ENCODE results near the gene PFDN1. TPM values are rescaled to one million over a fixed set of nuclear protein-coding genes. Genes with fewer than 3 reads are reported as not detected.

Gene PFDN1
- total RNA-seq, 4 donors from 2014 or later = 42.7 to 102 (median 70.9) TPM

DNA sequence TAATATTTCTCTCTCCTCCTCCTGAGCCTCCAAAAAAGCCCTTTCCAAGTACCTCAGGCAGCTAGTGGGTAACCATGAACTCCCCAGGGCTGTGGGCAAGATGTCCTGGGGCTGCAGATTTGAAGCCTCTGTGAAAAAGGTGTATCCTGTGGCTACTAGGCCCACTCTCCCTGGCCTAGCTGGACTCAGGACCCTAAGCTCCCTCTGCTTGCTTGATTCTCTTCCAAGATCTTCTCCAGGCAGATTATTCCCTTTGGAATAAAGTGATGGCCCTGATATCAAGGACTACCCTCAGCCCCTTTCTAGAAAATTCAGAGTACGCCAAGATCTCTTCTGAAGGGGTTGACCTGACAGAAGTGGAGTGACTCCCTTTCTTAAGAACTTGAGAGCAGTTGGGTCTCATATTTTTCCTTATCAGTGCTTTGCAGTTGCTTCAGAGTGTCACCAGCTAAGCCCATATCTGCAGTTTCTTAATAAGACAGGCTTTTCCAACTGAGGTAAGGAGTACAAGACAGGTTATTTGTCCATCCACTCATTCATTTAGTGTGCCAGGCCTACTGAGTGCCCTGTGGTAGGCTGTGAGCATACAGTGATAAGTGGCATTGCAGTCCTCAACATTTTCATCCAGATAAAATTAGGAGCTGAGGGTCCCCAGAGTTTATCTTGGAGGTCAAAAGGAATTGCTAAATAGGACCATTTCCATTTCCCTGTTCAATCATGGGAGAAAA lies 85.4 kb downstream of the PFDN1 start:
- no peaks in the 10 kb centered on the region for H3K36me3 ChIP-seq
- no peak for DNase-seq
- H3K4me1 ChIP-seq = peaks cover 0 to 4% of the 10 kb centered on the region in 2 donors
- no peaks in the 10 kb centered on the region for H3K27me3 ChIP-seq
- H3K9me3 ChIP-seq = no peaks in the 10 kb centered on the region
- intact Hi-C loops (cut with DNase I; ENCODE audit: low total_unique reads) = no loop called here
- H3K4me3 ChIP-seq = no peak overlapping the region
- H3K27ac ChIP-seq = no peak overlapping the region
- TF ChIP-seq, protein P1, sequence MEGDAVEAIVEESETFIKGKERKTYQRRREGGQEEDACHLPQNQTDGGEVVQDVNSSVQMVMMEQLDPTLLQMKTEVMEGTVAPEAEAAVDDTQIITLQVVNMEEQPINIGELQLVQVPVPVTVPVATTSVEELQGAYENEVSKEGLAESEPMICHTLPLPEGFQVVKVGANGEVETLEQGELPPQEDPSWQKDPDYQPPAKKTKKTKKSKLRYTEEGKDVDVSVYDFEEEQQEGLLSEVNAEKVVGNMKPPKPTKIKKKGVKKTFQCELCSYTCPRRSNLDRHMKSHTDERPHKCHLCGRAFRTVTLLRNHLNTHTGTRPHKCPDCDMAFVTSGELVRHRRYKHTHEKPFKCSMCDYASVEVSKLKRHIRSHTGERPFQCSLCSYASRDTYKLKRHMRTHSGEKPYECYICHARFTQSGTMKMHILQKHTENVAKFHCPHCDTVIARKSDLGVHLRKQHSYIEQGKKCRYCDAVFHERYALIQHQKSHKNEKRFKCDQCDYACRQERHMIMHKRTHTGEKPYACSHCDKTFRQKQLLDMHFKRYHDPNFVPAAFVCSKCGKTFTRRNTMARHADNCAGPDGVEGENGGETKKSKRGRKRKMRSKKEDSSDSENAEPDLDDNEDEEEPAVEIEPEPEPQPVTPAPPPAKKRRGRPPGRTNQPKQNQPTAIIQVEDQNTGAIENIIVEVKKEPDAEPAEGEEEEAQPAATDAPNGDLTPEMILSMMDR (IDR thresholded peaks at IDR 0.05) = no peak
- no peak for TF ChIP-seq POLR2A (IDR thresholded peaks at IDR 0.05)

DNA sequence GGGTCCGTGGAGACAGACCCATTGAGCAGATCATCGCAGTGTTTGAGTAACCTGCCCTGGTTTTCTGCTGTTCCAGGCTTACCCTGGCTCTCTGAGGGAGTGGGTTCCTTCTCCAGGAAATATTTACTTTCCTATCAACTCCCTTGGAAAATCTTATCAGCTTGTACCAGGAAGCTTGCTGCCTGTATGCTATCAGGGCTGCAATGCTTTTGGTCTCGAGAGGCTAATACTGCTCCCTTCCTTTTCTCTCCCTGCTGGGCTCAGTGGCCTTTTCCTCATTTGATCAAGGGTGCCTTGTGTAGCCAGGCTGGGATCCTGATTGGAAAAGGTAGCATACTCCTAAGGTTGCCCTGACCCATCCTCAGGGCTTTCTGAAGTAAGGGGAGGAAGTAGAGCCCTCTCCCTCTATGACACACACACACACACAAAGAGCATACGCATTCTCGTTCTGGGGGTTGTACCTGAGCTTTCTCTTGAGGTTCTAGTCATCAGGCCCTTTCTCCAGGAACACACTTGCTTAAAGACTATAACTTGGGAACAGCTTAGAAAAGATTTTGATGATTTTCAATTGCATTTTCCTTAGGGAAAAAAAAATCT lies 86.3 kb downstream of the PFDN1 start:
- H3K9me3 ChIP-seq = no peaks in the 10 kb centered on the region
- intact Hi-C loops (cut with DNase I; ENCODE audit: low total_unique reads) = no loop called here
- no peak overlapping the region for H3K4me3 ChIP-seq
- peak overlapping the region in 1 of 2 donors; percentile 20 for H3K27ac ChIP-seq
- DNase-seq = no peak
- no peaks in the 10 kb centered on the region for H3K27me3 ChIP-seq
- peaks cover 0 to 4% of the 10 kb centered on the region in 2 donors for H3K4me1 ChIP-seq
- TF ChIP-seq, protein P1 (IDR thresholded peaks at IDR 0.05) = no peak
- no peak for TF ChIP-seq POLR2A (IDR thresholded peaks at IDR 0.05)
- H3K36me3 ChIP-seq = no peaks in the 10 kb centered on the region

DNA sequence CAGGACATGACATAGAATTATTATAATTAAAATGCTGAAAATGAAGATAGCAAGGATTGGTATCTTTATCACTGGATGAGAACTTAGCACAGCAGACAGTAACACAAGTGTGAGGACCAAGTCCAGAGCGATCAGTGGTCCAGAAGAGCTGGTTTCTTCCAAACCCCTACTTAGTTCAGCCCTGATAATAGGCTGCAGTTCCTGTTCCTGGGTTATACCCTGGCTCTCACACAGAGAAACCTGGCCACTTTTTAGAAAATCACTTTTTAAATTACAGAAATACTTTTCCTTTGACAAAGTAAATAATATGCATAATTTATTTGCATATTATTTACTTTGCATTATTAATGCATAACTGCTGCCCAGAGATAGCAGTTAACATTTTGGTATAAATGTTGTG lies 87.6 kb downstream of the PFDN1 start:
- no peak for DNase-seq
- H3K9me3 ChIP-seq = no peaks in the 10 kb centered on the region
- H3K36me3 ChIP-seq = no peaks in the 10 kb centered on the region
- no peak overlapping the region for H3K27ac ChIP-seq
- intact Hi-C loops (cut with DNase I; ENCODE audit: low total_unique reads) = no loop called here
- no peak overlapping the region for H3K4me3 ChIP-seq
- no peaks in the 10 kb centered on the region for H3K27me3 ChIP-seq
- TF ChIP-seq POLR2A (IDR thresholded peaks at IDR 0.05) = no peak
- no peaks in the 10 kb centered on the region for H3K4me1 ChIP-seq

DNA sequence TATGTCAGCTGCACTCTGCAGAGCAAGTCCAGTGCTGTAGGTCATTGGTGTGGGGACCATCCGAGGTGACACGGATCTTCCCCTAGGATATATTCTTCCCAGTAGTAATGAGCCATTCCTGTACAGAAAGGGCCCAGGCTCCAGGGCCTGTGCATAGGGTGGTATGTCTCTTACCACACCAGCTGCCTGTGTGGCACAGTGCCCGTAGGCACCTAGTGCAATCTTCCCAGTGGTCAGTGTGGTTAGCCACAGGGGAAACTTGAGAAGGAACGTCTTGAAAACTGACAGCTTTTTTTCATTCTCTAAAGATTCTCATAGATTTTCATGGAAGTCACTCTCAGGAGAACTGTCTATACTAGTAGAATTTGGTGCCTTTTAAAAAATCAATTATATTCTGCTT lies 88.1 kb downstream of the PFDN1 start:
- no peak overlapping the region for H3K27ac ChIP-seq
- TF ChIP-seq, protein P1 (IDR thresholded peaks at IDR 0.05) = no peak
- TF ChIP-seq POLR2A (IDR thresholded peaks at IDR 0.05) = no peak
- H3K27me3 ChIP-seq = no peaks in the 10 kb centered on the region
- intact Hi-C loops (cut with DNase I; ENCODE audit: low total_unique reads) = no loop called here
- H3K4me3 ChIP-seq = no peak overlapping the region
- no peaks in the 10 kb centered on the region for H3K36me3 ChIP-seq
- DNase-seq = no peak
- H3K4me1 ChIP-seq = no peaks in the 10 kb centered on the region
- H3K9me3 ChIP-seq = no peaks in the 10 kb centered on the region

DNA sequence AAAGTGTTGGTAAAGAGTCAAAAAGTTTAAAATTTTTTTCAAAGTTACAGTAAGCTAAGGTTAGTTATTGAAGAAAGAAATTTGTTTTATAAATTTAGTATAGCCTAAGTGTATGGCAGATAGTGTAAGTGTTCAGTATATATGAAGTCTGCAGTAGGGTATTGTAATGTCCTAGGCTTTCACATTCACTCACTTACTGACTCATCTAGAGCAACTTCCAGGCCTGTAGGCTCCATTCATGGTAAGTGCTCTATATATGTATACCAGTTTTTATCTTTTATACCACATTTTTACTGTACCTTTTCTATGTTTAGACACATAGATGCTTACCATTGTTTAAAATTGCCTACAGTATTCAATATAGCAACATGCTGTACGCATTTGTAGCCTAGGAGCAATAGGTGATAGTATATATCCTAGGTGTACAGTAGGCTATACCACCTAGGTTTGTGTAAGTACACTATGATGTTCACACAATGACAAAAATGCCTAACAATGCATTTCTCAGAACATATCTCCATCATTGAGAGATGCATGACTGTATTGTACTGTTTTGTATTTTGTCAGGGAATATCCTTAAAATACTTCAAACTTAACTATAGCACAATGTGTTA lies 89.4 kb downstream of the PFDN1 start:
- no peak for DNase-seq

More for the DNA sequence above, 89.4 kb downstream of the PFDN1 start:
- TF ChIP-seq POLR2A (IDR thresholded peaks at IDR 0.05) = no peak
- TF ChIP-seq, protein P1 (IDR thresholded peaks at IDR 0.05) = no peak
- Histone ChIP-seq H3K27ac (no peak overlapping the region), H3K4me1 (no peaks in the 10 kb centered on the region), H3K4me3 (no peak overlapping the region), H3K27me3 (no peaks in the 10 kb centered on the region), H3K9me3 (no peaks in the 10 kb centered on the region), H3K36me3 (no peaks in the 10 kb centered on the region)
- intact Hi-C loops (cut with DNase I; ENCODE audit: low total_unique reads) = no loop called here

Measured in uterus (tissue), 4 donors.